Measurements from ENCODE around the gene AHRR.

Gene AHRR

DNA sequence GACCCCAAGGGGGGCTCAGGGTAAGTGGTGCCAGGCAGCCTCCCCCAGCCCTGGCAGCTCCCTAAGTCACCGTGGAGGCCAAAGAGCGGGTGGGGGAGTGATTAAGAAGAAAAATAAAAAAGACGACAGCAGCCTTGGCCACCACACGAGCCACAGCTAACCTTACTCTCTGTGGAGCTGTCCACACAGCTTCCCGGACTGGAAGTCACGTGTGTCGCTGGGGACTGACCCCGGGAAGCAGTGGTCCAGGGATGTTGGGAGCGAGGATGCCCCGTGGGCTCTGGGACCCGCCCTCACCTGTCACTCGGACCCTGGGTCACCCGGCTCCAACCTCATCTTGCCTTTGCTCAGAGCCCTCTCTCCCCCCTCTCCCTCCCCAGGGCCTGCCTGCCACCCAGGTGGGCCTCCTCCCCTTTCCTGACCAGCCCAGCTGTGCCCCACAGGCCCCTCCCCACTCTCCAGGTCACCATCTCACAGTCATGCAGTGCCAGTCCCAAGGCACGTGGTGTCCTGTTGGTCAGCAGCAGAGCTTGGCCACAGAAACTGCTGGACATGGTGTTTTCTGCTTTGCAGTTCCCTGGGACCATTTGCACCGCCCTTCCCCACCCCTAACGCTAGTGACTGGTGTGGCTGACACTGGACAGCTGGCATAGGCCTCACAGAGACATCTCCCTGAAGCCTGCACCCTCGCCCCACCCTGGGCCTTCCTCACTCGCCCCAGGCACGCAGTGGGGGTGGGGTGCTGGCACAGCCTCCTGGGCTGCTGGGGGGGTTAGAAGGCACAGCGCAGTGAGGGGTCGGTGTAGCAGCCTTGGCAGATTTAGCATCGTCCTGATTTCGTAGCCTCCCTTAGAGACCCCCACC lies 111.6 kb downstream of the AHRR start:
- H3K9me3 ChIP-seq (ENCODE audit: control insufficient read depth, low read length) = no peaks in the 10 kb centered on the region

DNA sequence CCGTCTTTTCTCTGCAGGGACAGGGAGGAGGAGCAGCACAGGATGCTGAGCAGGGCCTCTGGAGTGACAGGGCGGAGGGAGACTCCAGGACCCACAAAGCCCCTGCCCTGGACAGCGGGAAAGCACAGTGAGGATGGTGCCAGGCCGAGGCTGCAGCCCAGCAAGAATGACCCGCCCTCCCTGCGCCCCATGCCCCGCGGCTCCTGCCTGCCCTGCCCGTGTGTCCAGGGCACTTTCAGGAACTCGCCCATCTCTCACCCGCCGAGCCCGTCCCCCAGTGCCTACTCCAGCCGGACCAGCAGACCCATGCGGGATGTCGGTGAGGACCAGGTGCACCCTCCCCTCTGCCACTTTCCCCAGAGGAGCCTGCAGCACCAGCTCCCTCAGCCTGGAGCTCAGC lies 112.3 kb downstream of the AHRR start:
- H3K4me1 ChIP-seq (ENCODE audit: control insufficient read depth, insufficient read depth, low read length) = peaks cover 12% of the 10 kb centered on the region
- no peak overlapping the region for H3K9ac ChIP-seq (ENCODE audit: low read length)
- no peaks in the 10 kb centered on the region for H3K27me3 ChIP-seq (ENCODE audit: control insufficient read depth, insufficient read depth, low read length)

More for the DNA sequence above, 111.6 kb downstream of the AHRR start:
- H3K36me3 ChIP-seq (ENCODE audit: control insufficient read depth, insufficient read depth, low read length) = no peaks in the 10 kb centered on the region
- no peaks in the 10 kb centered on the region for H3K27me3 ChIP-seq (ENCODE audit: control insufficient read depth, insufficient read depth, low read length)
- H3K9ac ChIP-seq (ENCODE audit: low read length) = no peak overlapping the region
- H3K4me3 ChIP-seq (ENCODE audit: low read length) = no peak overlapping the region
- peaks cover 12% of the 10 kb centered on the region for H3K4me1 ChIP-seq (ENCODE audit: control insufficient read depth, insufficient read depth, low read length)

DNA sequence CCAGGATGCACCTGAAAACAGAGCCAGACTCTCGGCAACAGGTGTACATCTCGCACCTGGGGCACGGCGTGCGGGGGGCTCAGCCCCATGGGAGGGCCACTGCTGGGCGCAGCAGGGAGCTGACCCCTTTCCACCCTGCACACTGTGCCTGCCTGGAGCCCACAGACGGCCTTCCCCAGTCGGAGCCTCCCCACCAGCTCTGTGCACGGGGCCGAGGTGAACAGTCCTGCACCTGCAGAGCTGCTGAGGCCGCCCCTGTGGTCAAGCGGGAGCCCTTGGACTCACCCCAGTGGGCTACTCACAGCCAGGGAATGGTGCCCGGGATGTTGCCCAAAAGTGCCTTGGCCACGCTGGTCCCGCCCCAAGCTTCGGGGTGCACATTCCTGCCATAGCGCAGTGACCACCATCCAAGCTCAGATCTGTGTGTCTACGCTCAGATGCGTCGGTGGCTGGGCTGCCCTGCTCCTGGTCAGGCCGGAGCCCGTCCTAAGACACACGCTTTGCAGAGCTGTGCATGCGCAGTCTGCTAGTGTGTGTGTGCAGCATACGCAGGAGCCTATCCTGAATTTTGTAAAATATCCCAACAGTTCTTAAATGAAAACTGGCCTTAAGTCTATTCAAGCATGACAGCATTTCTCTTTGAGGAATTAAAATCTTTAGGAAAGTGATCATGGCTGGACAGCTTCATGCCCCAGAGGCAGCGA lies 113.1 kb downstream of the AHRR start:
- no peak overlapping the region for H3K4me3 ChIP-seq (ENCODE audit: low read length)
- H3K4me1 ChIP-seq (ENCODE audit: control insufficient read depth, insufficient read depth, low read length) = peaks cover 12% of the 10 kb centered on the region
- no peak overlapping the region for H3K9ac ChIP-seq (ENCODE audit: low read length)
- no peaks in the 10 kb centered on the region for H3K27me3 ChIP-seq (ENCODE audit: control insufficient read depth, insufficient read depth, low read length)
- no peaks in the 10 kb centered on the region for H3K9me3 ChIP-seq (ENCODE audit: control insufficient read depth, low read length)
- no peaks in the 10 kb centered on the region for H3K36me3 ChIP-seq (ENCODE audit: control insufficient read depth, insufficient read depth, low read length)

More for the DNA sequence above, 112.3 kb downstream of the AHRR start:
- no peaks in the 10 kb centered on the region for H3K9me3 ChIP-seq (ENCODE audit: control insufficient read depth, low read length)
- H3K4me3 ChIP-seq (ENCODE audit: low read length) = no peak overlapping the region
- no peaks in the 10 kb centered on the region for H3K36me3 ChIP-seq (ENCODE audit: control insufficient read depth, insufficient read depth, low read length)

DNA sequence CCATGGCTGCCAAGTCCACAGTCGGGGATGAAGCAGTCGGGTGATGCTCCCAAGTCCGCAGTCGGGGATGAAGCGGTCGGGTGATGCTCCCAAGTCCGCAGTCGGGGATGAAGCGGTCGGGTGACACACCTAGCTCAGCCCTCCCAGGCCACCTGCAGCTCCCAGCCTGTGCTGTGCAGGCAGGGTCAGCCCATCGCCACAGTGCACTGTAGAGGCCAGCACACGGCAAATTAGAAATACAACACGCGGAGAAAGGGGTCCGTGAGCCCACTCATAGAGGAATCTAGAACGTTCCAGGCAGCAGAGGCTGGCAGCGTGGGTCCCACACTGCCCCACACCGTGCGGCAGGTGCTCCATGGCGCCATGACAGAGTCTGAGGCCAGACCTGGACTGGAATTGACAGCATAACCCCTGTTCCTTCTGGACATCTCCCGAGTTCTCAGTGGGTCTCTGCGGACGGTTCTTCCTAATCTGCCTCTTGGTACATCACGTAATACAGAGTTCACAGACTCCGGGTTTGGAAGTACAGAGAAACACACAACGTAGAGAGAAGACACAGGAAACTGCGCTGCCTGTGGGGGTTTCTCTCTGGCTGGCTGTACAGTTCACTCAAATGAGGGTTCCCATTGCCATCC lies 113.8 kb downstream of the AHRR start:
- Histone ChIP-seq H3K27me3 (ENCODE audit: control insufficient read depth, insufficient read depth, low read length) (no peaks in the 10 kb centered on the region), H3K36me3 (ENCODE audit: control insufficient read depth, insufficient read depth, low read length) (no peaks in the 10 kb centered on the region), H3K9ac (ENCODE audit: low read length) (no peak overlapping the region), H3K4me3 (ENCODE audit: low read length) (no peak overlapping the region), H3K9me3 (ENCODE audit: control insufficient read depth, low read length) (no peaks in the 10 kb centered on the region), H3K4me1 (ENCODE audit: control insufficient read depth, insufficient read depth, low read length) (peaks cover 11% of the 10 kb centered on the region)

DNA sequence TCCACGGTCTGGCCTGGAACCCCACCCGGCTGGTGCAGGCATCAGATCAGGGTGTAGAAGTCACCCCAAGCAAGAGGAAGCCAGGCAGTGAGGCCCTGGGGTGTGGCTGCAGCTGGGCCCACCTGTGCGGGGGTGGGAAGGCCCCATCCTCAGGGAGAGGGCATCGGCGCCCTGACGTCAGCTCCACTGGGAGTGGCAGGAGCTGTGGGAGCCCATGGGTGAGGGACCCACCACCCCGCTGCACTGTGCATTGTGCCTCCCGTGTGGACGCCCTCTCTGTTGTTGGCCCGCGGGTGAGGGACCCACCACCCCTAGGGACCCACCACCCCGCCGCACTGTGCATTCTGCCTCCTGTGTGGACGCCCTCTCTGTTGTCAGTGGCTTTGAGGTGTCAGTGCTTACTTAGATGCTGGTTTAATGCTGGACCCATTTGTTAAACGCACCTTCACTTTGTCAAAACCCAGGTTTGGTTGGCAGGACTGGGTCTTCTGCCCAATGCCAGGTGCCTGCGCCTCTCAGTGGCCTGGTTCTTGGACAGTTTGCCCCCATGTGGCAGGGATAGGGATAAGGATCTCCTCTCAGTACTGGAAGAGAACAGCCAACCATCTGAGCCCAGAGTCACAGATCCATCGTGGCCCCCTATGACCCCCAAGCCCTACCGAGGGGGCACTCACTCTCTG lies 114.6 kb downstream of the AHRR start:
- Histone ChIP-seq H3K9ac (ENCODE audit: low read length) (no peak overlapping the region), H3K4me3 (ENCODE audit: low read length) (no peak overlapping the region), H3K27me3 (ENCODE audit: control insufficient read depth, insufficient read depth, low read length) (no peaks in the 10 kb centered on the region), H3K9me3 (ENCODE audit: control insufficient read depth, low read length) (no peaks in the 10 kb centered on the region), H3K4me1 (ENCODE audit: control insufficient read depth, insufficient read depth, low read length) (peaks cover 3% of the 10 kb centered on the region), H3K36me3 (ENCODE audit: control insufficient read depth, insufficient read depth, low read length) (no peaks in the 10 kb centered on the region)

DNA sequence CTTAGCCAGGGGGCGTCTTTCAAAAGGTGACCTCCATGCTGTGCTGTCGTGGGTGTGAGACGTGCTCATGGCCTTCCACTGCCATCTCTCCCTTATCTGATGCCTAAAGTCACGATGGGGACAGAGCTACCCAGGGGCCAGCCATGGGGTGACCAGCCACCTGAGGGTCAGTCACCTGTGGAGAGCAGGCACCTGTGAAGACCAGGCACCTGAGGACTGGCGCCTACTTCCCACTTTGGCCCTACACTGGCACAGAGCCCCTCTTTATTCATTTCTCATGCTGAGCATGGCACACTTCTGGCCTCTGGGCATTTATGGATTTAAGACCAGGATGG lies 115.1 kb downstream of the AHRR start:
- Histone ChIP-seq H3K9me3 (ENCODE audit: control insufficient read depth, low read length) (no peaks in the 10 kb centered on the region), H3K27me3 (ENCODE audit: control insufficient read depth, insufficient read depth, low read length) (no peaks in the 10 kb centered on the region), H3K4me1 (ENCODE audit: control insufficient read depth, insufficient read depth, low read length) (no peaks in the 10 kb centered on the region)

DNA sequence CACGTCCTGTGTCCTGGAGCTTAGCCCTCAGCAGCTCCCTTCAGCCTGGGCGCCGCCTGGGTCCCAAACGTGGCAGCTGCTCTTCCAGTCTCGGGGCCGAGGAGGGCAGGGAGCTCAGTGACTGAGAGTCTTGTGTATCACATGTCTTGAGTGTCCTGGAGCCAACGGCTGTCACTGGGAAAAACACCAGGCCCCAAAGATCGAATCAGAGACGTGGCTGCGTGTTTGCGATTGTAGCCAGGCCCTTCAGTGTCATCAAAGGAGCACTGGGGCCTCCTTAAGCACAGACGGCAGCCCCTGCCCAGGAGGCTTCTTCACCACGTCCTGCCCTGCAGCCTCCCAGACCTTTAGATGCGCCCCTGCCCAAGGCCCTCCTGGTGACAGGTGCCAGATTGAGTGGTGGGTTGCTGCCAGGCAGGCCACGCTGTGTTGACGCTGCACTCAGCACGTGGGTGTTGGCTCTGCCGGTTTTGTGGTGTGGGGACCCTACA lies 115.8 kb downstream of the AHRR start:
- no peaks in the 10 kb centered on the region for H3K27me3 ChIP-seq (ENCODE audit: control insufficient read depth, insufficient read depth, low read length)
- peaks cover 4% of the 10 kb centered on the region for H3K4me1 ChIP-seq (ENCODE audit: control insufficient read depth, insufficient read depth, low read length)
- H3K9ac ChIP-seq (ENCODE audit: low read length) = no peak overlapping the region
- no peaks in the 10 kb centered on the region for H3K9me3 ChIP-seq (ENCODE audit: control insufficient read depth, low read length)
- H3K36me3 ChIP-seq (ENCODE audit: control insufficient read depth, insufficient read depth, low read length) = no peaks in the 10 kb centered on the region
- no peak overlapping the region for H3K4me3 ChIP-seq (ENCODE audit: low read length)

More for the DNA sequence above, 115.1 kb downstream of the AHRR start:
- Histone ChIP-seq H3K9ac (ENCODE audit: low read length) (no peak overlapping the region), H3K36me3 (ENCODE audit: control insufficient read depth, insufficient read depth, low read length) (no peaks in the 10 kb centered on the region), H3K4me3 (ENCODE audit: low read length) (no peak overlapping the region)

DNA sequence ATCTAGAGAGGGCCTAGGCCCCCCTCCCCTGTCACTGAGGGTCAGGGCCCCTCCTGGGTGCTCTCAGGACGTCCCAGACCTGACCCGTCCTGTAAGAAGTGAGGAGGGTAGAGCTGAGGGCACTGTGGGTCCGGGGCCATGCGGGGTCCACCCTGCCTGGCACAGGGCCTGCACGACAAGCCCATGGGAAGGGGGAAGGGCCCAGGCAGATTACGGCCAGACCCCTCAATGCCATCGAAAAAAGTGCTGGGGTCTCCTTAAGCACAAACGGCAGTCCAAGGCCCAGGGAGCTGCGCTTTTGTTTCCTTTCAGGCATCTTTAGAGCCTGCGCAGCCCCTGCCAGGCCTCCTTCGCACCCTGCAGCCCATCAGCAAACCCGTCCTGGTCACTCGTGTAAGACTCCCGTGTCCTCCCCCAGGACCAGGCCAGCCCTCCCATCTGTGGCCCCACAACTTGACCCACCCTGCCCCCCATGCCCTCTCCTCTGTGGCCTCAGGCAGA lies 117.0 kb downstream of the AHRR start:
- Histone ChIP-seq H3K4me1 (ENCODE audit: control insufficient read depth, insufficient read depth, low read length) (peaks cover 8% of the 10 kb centered on the region), H3K36me3 (ENCODE audit: control insufficient read depth, insufficient read depth, low read length) (no peaks in the 10 kb centered on the region), H3K27me3 (ENCODE audit: control insufficient read depth, insufficient read depth, low read length) (no peaks in the 10 kb centered on the region), H3K9ac (ENCODE audit: low read length) (no peak overlapping the region), H3K9me3 (ENCODE audit: control insufficient read depth, low read length) (no peaks in the 10 kb centered on the region), H3K4me3 (ENCODE audit: low read length) (no peak overlapping the region)

DNA sequence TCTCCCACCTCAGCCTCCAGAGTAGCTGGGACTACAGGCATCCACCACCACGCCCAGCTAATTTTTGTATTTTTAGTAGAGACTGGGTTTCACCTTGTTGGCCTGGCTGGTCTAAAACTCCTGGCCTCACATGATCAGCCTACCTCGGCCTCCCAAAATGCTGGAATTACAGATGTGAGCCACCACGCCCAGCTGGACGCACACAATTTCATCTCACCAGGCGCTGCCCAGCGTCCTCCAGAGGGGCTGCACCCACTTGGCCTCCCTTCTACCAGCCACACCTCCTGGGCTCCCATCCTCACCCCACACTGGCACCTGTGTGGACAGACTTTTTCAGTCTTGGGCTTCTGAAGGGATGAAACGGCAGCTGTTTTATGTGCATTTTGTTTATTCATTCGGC lies 117.7 kb downstream of the AHRR start:
- Histone ChIP-seq H3K27me3 (ENCODE audit: control insufficient read depth, insufficient read depth, low read length) (no peaks in the 10 kb centered on the region), H3K4me1 (ENCODE audit: control insufficient read depth, insufficient read depth, low read length) (peaks cover 14% of the 10 kb centered on the region), H3K4me3 (ENCODE audit: low read length) (no peak overlapping the region), H3K36me3 (ENCODE audit: control insufficient read depth, insufficient read depth, low read length) (no peaks in the 10 kb centered on the region), H3K9me3 (ENCODE audit: control insufficient read depth, low read length) (no peaks in the 10 kb centered on the region), H3K9ac (ENCODE audit: low read length) (no peak overlapping the region)

DNA sequence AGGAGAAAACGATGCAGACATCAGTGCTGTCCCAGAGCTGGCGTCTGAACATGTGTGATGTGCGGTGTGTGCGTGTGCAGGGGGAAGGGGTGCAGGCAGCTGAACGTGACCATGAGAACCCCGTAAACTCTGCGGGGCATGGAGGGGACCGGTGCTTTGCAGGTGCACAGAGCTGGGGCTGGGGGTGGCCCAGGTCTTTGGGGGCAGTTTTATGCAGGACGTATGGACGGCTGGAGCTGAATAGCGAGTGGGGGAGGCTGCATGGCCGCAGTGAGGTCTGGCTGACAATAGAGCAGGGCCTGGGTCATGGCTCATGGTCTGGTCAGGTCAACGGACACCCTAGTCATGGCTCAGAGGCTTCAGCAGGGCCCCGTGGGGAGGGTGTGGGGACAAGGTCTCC lies 118.1 kb downstream of the AHRR start:
- H3K9me3 ChIP-seq (ENCODE audit: control insufficient read depth, low read length) = no peaks in the 10 kb centered on the region
- peaks cover 19% of the 10 kb centered on the region for H3K4me1 ChIP-seq (ENCODE audit: control insufficient read depth, insufficient read depth, low read length)
- no peaks in the 10 kb centered on the region for H3K36me3 ChIP-seq (ENCODE audit: control insufficient read depth, insufficient read depth, low read length)
- no peak overlapping the region for H3K4me3 ChIP-seq (ENCODE audit: low read length)
- no peak overlapping the region for H3K9ac ChIP-seq (ENCODE audit: low read length)
- no peaks in the 10 kb centered on the region for H3K27me3 ChIP-seq (ENCODE audit: control insufficient read depth, insufficient read depth, low read length)

DNA sequence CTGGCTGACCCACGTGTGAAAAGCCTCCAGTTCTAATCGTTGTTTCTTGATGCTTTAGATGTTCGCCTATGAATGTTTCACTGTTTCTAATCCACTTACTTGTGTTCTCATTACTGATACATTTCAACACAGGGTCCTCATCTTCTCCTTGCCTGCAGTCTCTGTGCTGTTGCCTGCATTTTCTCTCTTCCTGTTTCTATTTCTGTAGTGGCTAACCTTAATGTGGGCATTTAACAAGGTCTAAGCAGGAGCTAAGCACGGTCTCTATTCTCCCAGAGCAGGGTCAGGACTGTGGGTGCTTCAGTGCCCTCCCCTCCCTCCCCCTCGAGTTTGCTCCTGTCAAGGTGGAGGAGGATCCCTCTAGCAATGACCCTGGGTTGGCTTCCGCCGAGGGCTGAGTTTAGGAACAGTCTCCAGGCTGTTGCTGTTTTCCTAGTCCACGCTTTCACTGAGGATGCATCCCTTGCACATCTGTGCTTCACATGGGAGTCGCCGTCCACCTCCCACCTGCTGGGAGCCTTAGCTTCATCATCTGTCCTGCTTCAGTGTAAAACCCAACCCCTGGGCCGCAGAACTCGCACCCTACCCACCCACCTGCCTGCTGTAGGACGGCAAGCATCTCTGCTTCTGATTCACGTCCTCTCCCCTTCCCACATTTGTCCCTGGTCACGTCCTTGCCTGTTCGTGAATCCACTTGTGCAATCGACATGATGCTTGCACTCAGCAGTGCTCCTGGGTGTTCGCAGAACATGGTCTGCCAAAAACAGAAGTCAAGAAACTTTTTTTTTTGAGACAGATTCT lies 119.1 kb downstream of the AHRR start:
- H3K9me3 ChIP-seq (ENCODE audit: control insufficient read depth, low read length) = no peaks in the 10 kb centered on the region
- H3K36me3 ChIP-seq (ENCODE audit: control insufficient read depth, insufficient read depth, low read length) = no peaks in the 10 kb centered on the region
- H3K4me3 ChIP-seq (ENCODE audit: low read length) = no peak overlapping the region
- peaks cover 19% of the 10 kb centered on the region for H3K4me1 ChIP-seq (ENCODE audit: control insufficient read depth, insufficient read depth, low read length)
- no peaks in the 10 kb centered on the region for H3K27me3 ChIP-seq (ENCODE audit: control insufficient read depth, insufficient read depth, low read length)
- H3K9ac ChIP-seq (ENCODE audit: low read length) = no peak overlapping the region

Measured in mucosa of stomach (tissue), 1 donor.